Prostate gland (tissue), 2 donors: Measurements from ENCODE around the gene DENND4B. TPM values are rescaled to one million over a fixed set of nuclear protein-coding genes. Genes with fewer than 3 reads are reported as not detected.
"Not testable (repeated sequence)": the region's sequence is repeated elsewhere in the genome, so short reads cannot be mapped to it uniquely, and the experiment has no call there.

Experiments used
- DNase-seq: peaks from one replicate; pipeline ENCODE4 v3.0.0-alpha.2; 2019; ENCODE audit warnings: low spot score
- H3K27ac ChIP-seq, 2 donors: fragments of 200-600 bp; sonication (generic); 2 replicates each; pipeline ENCODE4 v1.5.1; 2017 to 2019
- H3K27me3 ChIP-seq: fragments of 200-600 bp; sonication (generic); replicated peaks from 2 replicates; pipeline ENCODE4 v1.5.1; 2019; ENCODE audit not compliant: insufficient read depth
- H3K36me3 ChIP-seq, 2 donors: fragments of 200-600 bp; sonication (generic); 1 replicate in 1 of 2; 2 replicates in 1 of 2; pipeline versions ENCODE4 v1.5.1 to v1.8.1; 2017 to 2019
- H3K4me1 ChIP-seq: fragments of 200-600 bp; sonication (generic); replicated peaks from 2 replicates; pipeline ENCODE4 v1.5.1; 2019
- H3K4me3 ChIP-seq, 2 donors: fragments of 200-600 bp; sonication (generic); 2 replicates each; pipeline ENCODE4 v1.5.1; 2017 to 2019
- H3K9me3 ChIP-seq: fragments of 200-600 bp; sonication (generic); 2 replicates; pipeline ENCODE4 v1.5.1; 2017
- CTCF ChIP-seq, 4 experiments: fragments of 200-600 bp in 2 of 4; fragments of 450-650 bp in 2 of 4; sonication (generic) in 2 of 4; IDR thresholded peaks; 1 replicate in 3 of 4; 2 replicates in 1 of 4; pipeline ENCODE4 v1.5.1; 2016 to 2019; ENCODE audit warnings: antibody characterized with exemption in 4 of 4, mild to moderate bottlenecking in 2 of 4, moderate library complexity in 2 of 4
- POLR2A ChIP-seq: fragments of 450-650 bp; IDR thresholded peaks from one replicate; pipeline ENCODE4 v1.6.1; 2016; ENCODE audit warnings: antibody characterized with exemption, mild to moderate bottlenecking
- POLR2AphosphoS5 ChIP-seq: sonication (generic); formaldehyde crosslinking; IDR thresholded peaks from one replicate; pipeline ENCODE4 v1.6.1; 2017; ENCODE audit warnings: antibody characterized with exemption
- WGBS: methylation state at CpG from one replicate; pipeline ENCODE4 v1.1.5; 2018; 5-methylcytosine and 5-hydroxymethylcytosine counted together
- intact Hi-C: fragments of 100-400 bp; cut with DNase I; formaldehyde crosslinking; loops from one replicate; pipeline ENCODE4 v1.14.2; 2022
- total RNA-seq, 2 donors: library from RNA; depleted of rRNA; stranded (reverse); fragments of >200 nt; gene quantifications; one replicate each; pipeline ENCODE4 v1.1.0, GENCODE V29; 2016

Gene DENND4B
- total RNA-seq, 2 donors from 2014 or later: 18.1 to 28.3 TPM

- H3K27ac ChIP-seq: no peak overlapping the region
- no peak for TF ChIP-seq POLR2A
- no peak for TF ChIP-seq CTCF (IDR thresholded peaks at IDR 0.05)
- TF ChIP-seq POLR2AphosphoS5: no peak
- H3K4me1 ChIP-seq: peaks cover 12% of the 10 kb centered on the region
- 88% methylated on average over 4 of the region's 4 CpGs for WGBS
- no peaks in the 10 kb centered on the region for H3K36me3 ChIP-seq
- H3K27me3 ChIP-seq: no peaks in the 10 kb centered on the region
- no peak overlapping the region for H3K4me3 ChIP-seq
- intact Hi-C loops: no loop called here
- DNase-seq: no peak
- no peaks in the 10 kb centered on the region for H3K9me3 ChIP-seq
Measured at GRCh38 chr1:153916297-153916696, 30.2 kb downstream of the DENND4B start.

GRCh38 chr1:153912349-153912748 lies 34.2 kb downstream of the DENND4B start:
- no peak overlapping the region for H3K4me3 ChIP-seq
- intact Hi-C loops: no loop called here
- no peaks in the 10 kb centered on the region for H3K36me3 ChIP-seq
- TF ChIP-seq CTCF (IDR thresholded peaks at IDR 0.05) (no peak), POLR2AphosphoS5 (no peak), POLR2A (no peak)
- no peaks in the 10 kb centered on the region for H3K27me3 ChIP-seq
- no peak for DNase-seq
- 58% methylated on average over 2 of the region's 2 CpGs for WGBS
- no peaks in the 10 kb centered on the region for H3K9me3 ChIP-seq
- no peaks in the 10 kb centered on the region for H3K4me1 ChIP-seq
- no peak overlapping the region for H3K27ac ChIP-seq

GRCh38 chr1:153910560-153910959 lies 36.0 kb downstream of the DENND4B start:
- H3K27ac ChIP-seq, intact Hi-C loops, DNase-seq, H3K27me3 ChIP-seq, H3K9me3 ChIP-seq, H3K36me3 ChIP-seq, H3K4me1 ChIP-seq, H3K4me3 ChIP-seq: not testable (repeated sequence)
- 78% methylated on average over 6 of the region's 6 CpGs for WGBS

GRCh38 chr1:153908071-153908470 lies 38.4 kb downstream of the DENND4B start:
- no peak for DNase-seq
- Histone ChIP-seq H3K27ac (no peak overlapping the region), H3K27me3 (no peaks in the 10 kb centered on the region), H3K4me3 (no peak overlapping the region), H3K36me3 (no peaks in the 10 kb centered on the region), H3K4me1 (no peaks in the 10 kb centered on the region), H3K9me3 (no peaks in the 10 kb centered on the region)
- TF ChIP-seq CTCF (IDR thresholded peaks at IDR 0.05) (no peak), POLR2A (no peak), POLR2AphosphoS5 (no peak)
- 89% methylated on average over 6 of the region's 6 CpGs for WGBS
- intact Hi-C loops: no loop called here

GRCh38 chr1:153907134-153907533 lies 39.4 kb downstream of the DENND4B start:
- TF ChIP-seq POLR2AphosphoS5 (no peak), POLR2A (no peak), CTCF (IDR thresholded peaks at IDR 0.05) (no peak)
- no peak for DNase-seq
- intact Hi-C loops: no loop called here
- Histone ChIP-seq H3K9me3 (no peaks in the 10 kb centered on the region), H3K36me3 (no peaks in the 10 kb centered on the region), H3K4me3 (no peak overlapping the region), H3K4me1 (no peaks in the 10 kb centered on the region), H3K27ac (no peak overlapping the region), H3K27me3 (no peaks in the 10 kb centered on the region)
- WGBS: 88% methylated on average over 6 of the region's 6 CpGs
